Kidney glomerular epithelial cell (primary cell): ENCODE measurements around the gene F13A1.

Source experiments
- DNase-seq: peaks from one replicate; lab custom pipeline; 2025; lab: John Stamatoyannopoulos, UW

The F13A1 gene

GRCh38 chr6:6243846-6244245 lies 76.6 kb downstream of the F13A1 start:
- DNase-seq, result no peak

- no peak for DNase-seq
Measured at GRCh38 chr6:6239598-6240581, 80.6 kb downstream of the F13A1 start.

GRCh38 chr6:6236730-6237469 lies 83.6 kb downstream of the F13A1 start:
- DNase-seq, result no peak

GRCh38 chr6:6235786-6236185 lies 84.7 kb downstream of the F13A1 start:
- no peak for DNase-seq

- no peak for DNase-seq
Measured at GRCh38 chr6:6234963-6235362, 85.5 kb downstream of the F13A1 start.

GRCh38 chr6:6230286-6230685 lies 90.2 kb downstream of the F13A1 start:
- no peak for DNase-seq

GRCh38 chr6:6227896-6228295 lies 92.6 kb downstream of the F13A1 start:
- DNase-seq, result no peak

GRCh38 chr6:6225885-6226529 lies 94.5 kb downstream of the F13A1 start:
- DNase-seq, result no peak

GRCh38 chr6:6224933-6225486 lies 95.5 kb downstream of the F13A1 start:
- DNase-seq, result no peak

GRCh38 chr6:6221787-6222535 lies 98.5 kb downstream of the F13A1 start:
- DNase-seq, result peak; percentile 5

GRCh38 chr6:6220718-6221117 lies 99.7 kb downstream of the F13A1 start:
- no peak for DNase-seq

- DNase-seq, result no peak
Measured at GRCh38 chr6:6219716-6220115, 100.7 kb downstream of the F13A1 start.

GRCh38 chr6:6218759-6219085 lies 101.7 kb downstream of the F13A1 start:
- DNase-seq, result no peak

GRCh38 chr6:6217855-6218758 lies 102.4 kb downstream of the F13A1 start:
- no peak for DNase-seq

- no peak for DNase-seq
Measured at GRCh38 chr6:6210994-6211393, 109.5 kb downstream of the F13A1 start.

GRCh38 chr6:6202886-6203285 lies 117.6 kb downstream of the F13A1 start:
- DNase-seq, result no peak

GRCh38 chr6:6201200-6201599 lies 119.3 kb downstream of the F13A1 start:
- DNase-seq, result no peak

- no peak for DNase-seq
Measured at GRCh38 chr6:6199678-6200077, 120.8 kb downstream of the F13A1 start.

GRCh38 chr6:6196762-6197161 lies 123.7 kb downstream of the F13A1 start:
- DNase-seq, result no peak

- DNase-seq, result no peak
Measured at GRCh38 chr6:6195080-6195479, 125.4 kb downstream of the F13A1 start.
